ENCODE measurements around the gene GAK. TPM values are rescaled to one million over a fixed set of nuclear protein-coding genes. Genes with fewer than 3 reads are reported as not detected.

The GAK gene
- polyA plus RNA-seq, 1 donor (not counting 4 experiments of a cell fraction or from before 2014, with no cell fraction given) = 18.4 TPM

GRCh38 chr4:848803-849477 lies 83.2 kb downstream of the GAK start:
- TF ChIP-seq EZH2 (IDR thresholded peaks at IDR 0.05; ENCODE audit: low read length) = no peak
- TF ChIP-seq CTCF (optimal IDR thresholded peaks at IDR 0.05 in 1 of 3, IDR thresholded peaks at IDR 0.05 in 1 of 3, conservative IDR thresholded peaks at IDR 0.05 in 1 of 3; ENCODE audit: extremely low read depth in 1 of 3, insufficient read depth in 2 of 3, low read length in 3 of 3) = no peak
- no peak overlapping the region for H3K4me3 ChIP-seq (ENCODE audit: control insufficient read depth in 2 of 3, extremely low read depth in 1 of 3, insufficient read depth in 2 of 3, low read depth in 1 of 3, low read length in 3 of 3)
- H3K9me1 ChIP-seq (ENCODE audit: control insufficient read depth, extremely low read depth, insufficient read depth, low read length) = no peaks in the 10 kb centered on the region
- H3K79me2 ChIP-seq (ENCODE audit: control insufficient read depth, insufficient read depth, low read length) = no peaks in the 10 kb centered on the region
- H4K20me1 ChIP-seq (ENCODE audit: control insufficient read depth, extremely low read depth, insufficient read depth, low read length) = no peaks in the 10 kb centered on the region
- no peaks in the 10 kb centered on the region for H3K9me3 ChIP-seq (ENCODE audit: control insufficient read depth, low read depth, low read length)
- H3K4me1 ChIP-seq (ENCODE audit: control insufficient read depth, extremely low read depth, insufficient read depth, low read length) = no peaks in the 10 kb centered on the region
- no peak overlapping the region for H3K4me2 ChIP-seq (ENCODE audit: control insufficient read depth, extremely low read depth, insufficient read depth, low read depth, low read length)
- H2AFZ ChIP-seq (ENCODE audit: control insufficient read depth, low read length) = no peak overlapping the region
- H3K27ac ChIP-seq (ENCODE audit: control insufficient read depth, insufficient read depth, low read length) = no peak overlapping the region
- DNase-seq (ENCODE audit: low read depth, low spot score) (no peak), FAIRE-seq (no peak)
- no peak overlapping the region for H3K9ac ChIP-seq (ENCODE audit: control insufficient read depth, extremely low read depth, insufficient read depth, low read length)
- dilution Hi-C loops (cut with MboI; ENCODE audit: extremely low pct_ligation_motif_present, low sequenced_read_pairs) = no loop called here
- H3K36me3 ChIP-seq (ENCODE audit: control insufficient read depth in 2 of 2, extremely low read depth in 1 of 2, insufficient read depth in 2 of 2, low read length in 2 of 2) = peaks cover 10 to 20% of the 10 kb centered on the region in 2 experiments
- H3K27me3 ChIP-seq (ENCODE audit: control insufficient read depth, extremely low read depth, insufficient read depth, low read length) = no peaks in the 10 kb centered on the region

GRCh38 chr4:848307-848691 lies 83.8 kb downstream of the GAK start:
- H3K36me3 ChIP-seq (ENCODE audit: control insufficient read depth in 2 of 2, extremely low read depth in 1 of 2, insufficient read depth in 2 of 2, low read length in 2 of 2) = peaks cover 11 to 20% of the 10 kb centered on the region in 2 experiments
- H3K9me1 ChIP-seq (ENCODE audit: control insufficient read depth, extremely low read depth, insufficient read depth, low read length) = no peaks in the 10 kb centered on the region
- dilution Hi-C loops (cut with MboI; ENCODE audit: extremely low pct_ligation_motif_present, low sequenced_read_pairs) = no loop called here

More at GRCh38 chr4:848307-848691, 83.8 kb downstream of the GAK start:
- no peak overlapping the region for H3K4me3 ChIP-seq (ENCODE audit: control insufficient read depth in 2 of 3, extremely low read depth in 1 of 3, insufficient read depth in 2 of 3, low read depth in 1 of 3, low read length in 3 of 3)
- H3K27me3 ChIP-seq (ENCODE audit: control insufficient read depth, extremely low read depth, insufficient read depth, low read length) = no peaks in the 10 kb centered on the region
- H3K4me1 ChIP-seq (ENCODE audit: control insufficient read depth, extremely low read depth, insufficient read depth, low read length) = no peaks in the 10 kb centered on the region
- no peak overlapping the region for H3K4me2 ChIP-seq (ENCODE audit: control insufficient read depth, extremely low read depth, insufficient read depth, low read depth, low read length)
- TF ChIP-seq EZH2 (IDR thresholded peaks at IDR 0.05; ENCODE audit: low read length) (no peak), CTCF (optimal IDR thresholded peaks at IDR 0.05 in 1 of 3, IDR thresholded peaks at IDR 0.05 in 1 of 3, conservative IDR thresholded peaks at IDR 0.05 in 1 of 3; ENCODE audit: extremely low read depth in 1 of 3, insufficient read depth in 2 of 3, low read length in 3 of 3) (no peak)
- no peak overlapping the region for H3K27ac ChIP-seq (ENCODE audit: control insufficient read depth, insufficient read depth, low read length)
- no peaks in the 10 kb centered on the region for H4K20me1 ChIP-seq (ENCODE audit: control insufficient read depth, extremely low read depth, insufficient read depth, low read length)
- DNase-seq (ENCODE audit: low read depth, low spot score) = no peak
- no peaks in the 10 kb centered on the region for H3K9me3 ChIP-seq (ENCODE audit: control insufficient read depth, low read depth, low read length)
- H2AFZ ChIP-seq (ENCODE audit: control insufficient read depth, low read length) = no peak overlapping the region
- no peak overlapping the region for H3K9ac ChIP-seq (ENCODE audit: control insufficient read depth, extremely low read depth, insufficient read depth, low read length)
- no peak for FAIRE-seq
- no peaks in the 10 kb centered on the region for H3K79me2 ChIP-seq (ENCODE audit: control insufficient read depth, insufficient read depth, low read length)

Data from keratinocyte (primary cell).